ENCODE data around the gene ZFAND5.

ZFAND5 gene

DNA sequence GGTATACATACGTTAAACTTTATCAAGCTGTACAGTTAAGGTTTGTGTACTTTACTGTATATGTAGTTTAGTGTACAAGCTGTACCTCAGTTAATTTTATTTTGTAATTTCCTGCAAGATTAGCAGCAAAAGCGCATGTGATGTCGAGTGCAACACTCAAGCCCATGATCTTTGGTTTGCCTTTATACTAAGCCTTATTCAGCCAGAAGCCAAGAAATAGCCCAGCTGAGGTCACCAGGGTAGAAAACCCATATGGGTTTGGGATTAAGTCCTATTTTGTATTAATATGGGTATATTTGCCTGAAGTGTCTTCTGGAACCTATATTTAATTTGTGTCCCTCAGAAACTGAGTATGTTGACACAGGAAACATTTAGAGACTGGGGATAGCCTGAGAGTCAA lies 59.3 kb downstream of the ZFAND5 start:
- no peak overlapping the region for H3K4me3 ChIP-seq (replicated peaks; ENCODE audit: low read depth, low read length)
- TF ChIP-seq, protein P1, sequence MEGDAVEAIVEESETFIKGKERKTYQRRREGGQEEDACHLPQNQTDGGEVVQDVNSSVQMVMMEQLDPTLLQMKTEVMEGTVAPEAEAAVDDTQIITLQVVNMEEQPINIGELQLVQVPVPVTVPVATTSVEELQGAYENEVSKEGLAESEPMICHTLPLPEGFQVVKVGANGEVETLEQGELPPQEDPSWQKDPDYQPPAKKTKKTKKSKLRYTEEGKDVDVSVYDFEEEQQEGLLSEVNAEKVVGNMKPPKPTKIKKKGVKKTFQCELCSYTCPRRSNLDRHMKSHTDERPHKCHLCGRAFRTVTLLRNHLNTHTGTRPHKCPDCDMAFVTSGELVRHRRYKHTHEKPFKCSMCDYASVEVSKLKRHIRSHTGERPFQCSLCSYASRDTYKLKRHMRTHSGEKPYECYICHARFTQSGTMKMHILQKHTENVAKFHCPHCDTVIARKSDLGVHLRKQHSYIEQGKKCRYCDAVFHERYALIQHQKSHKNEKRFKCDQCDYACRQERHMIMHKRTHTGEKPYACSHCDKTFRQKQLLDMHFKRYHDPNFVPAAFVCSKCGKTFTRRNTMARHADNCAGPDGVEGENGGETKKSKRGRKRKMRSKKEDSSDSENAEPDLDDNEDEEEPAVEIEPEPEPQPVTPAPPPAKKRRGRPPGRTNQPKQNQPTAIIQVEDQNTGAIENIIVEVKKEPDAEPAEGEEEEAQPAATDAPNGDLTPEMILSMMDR (IDR thresholded peaks at IDR 0.05; ENCODE audit: low read depth, low read length, missing control alignments): no peak

DNA sequence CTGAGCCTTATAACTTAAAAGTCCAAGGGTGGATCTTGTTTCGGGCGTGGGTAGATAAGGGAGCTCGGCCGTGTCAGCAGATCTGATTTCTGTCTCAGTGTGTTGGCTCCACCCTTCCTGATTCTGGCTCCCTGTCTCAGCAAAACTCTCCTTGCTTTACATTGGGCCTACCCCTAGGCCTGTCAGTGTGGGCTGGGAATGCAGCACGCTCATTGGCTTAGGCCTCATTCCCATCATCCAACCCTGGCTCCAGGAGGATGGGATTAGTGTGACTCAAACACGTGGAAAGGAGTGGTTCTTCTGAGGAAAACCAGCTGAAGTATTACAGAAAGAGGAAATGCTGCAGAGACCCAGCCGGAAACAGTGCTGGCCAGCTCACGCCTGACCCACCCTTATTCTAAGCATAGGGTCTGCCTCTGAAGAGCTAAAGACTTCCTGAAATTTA lies 59.9 kb downstream of the ZFAND5 start:
- peak; percentile 36 for DNase-seq (ENCODE audit: extremely low read depth, low read depth)
- TF ChIP-seq, protein P1 (IDR thresholded peaks at IDR 0.05; ENCODE audit: low read depth, low read length, missing control alignments): no peak
- H3K4me3 ChIP-seq (replicated peaks; ENCODE audit: low read depth, low read length): no peak overlapping the region

More for the DNA sequence above, 59.3 kb downstream of the ZFAND5 start:
- DNase-seq (ENCODE audit: extremely low read depth, low read depth): no peak

DNA sequence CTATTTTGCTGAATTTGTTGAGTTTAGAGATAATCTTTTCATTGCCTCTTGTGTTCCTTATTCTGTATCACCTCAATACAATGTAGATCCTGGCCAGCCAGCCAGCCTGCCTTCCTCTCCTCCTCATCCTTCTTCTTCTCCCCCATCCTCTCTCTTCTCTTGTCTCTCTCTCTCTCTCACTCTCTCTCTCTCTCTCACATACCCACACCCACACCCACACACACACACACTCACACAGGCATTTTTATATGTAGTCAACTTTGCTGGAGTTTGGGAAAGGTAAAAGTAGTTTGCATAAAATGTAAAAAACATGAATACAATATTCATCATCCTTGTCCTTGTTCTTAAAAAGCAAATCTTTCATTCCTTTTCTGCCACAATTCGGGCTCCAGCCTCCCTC lies 60.5 kb downstream of the ZFAND5 start:
- no peak overlapping the region for H3K4me3 ChIP-seq (replicated peaks; ENCODE audit: low read depth, low read length)
- no peak for DNase-seq (ENCODE audit: extremely low read depth, low read depth)
- TF ChIP-seq, protein P1 (IDR thresholded peaks at IDR 0.05; ENCODE audit: low read depth, low read length, missing control alignments): no peak
